K562 (cell line): ENCODE results near the gene ANKRD65. TPM values are rescaled to one million over a fixed set of nuclear protein-coding genes. Genes with fewer than 3 reads are reported as not detected.

Experiments used
- CCAR2 ChIP-seq: fragments of 200-400 bp; formaldehyde crosslinking; IDR thresholded peaks from 2 replicates; pipeline ENCODE4 v1.6.1; 2017; ENCODE audit warnings: mild to moderate bottlenecking, low read depth, low read length
- CREB1 ChIP-seq, 2 experiments: sonication (generic) in 1 of 2; formaldehyde crosslinking in 1 of 2; IDR thresholded peaks; 2 replicates each; pipeline versions ENCODE4 v1.6.1 to v1.8.0; 2012 to 2022; ENCODE audit warnings: inconsistent platforms in 1 of 2, mild to moderate bottlenecking in 1 of 2, missing genetic modification reagents in 1 of 2, moderate library complexity in 1 of 2
- CREB5 ChIP-seq: fragments of 250-450 bp; sonication (Bioruptor Pico); IDR thresholded peaks from 2 replicates; pipeline ENCODE4 v1.5.0; 2020; ENCODE audit warnings: mild to moderate bottlenecking
- HDAC3 ChIP-seq: fragments of 450-650 bp; IDR thresholded peaks from 2 replicates; pipeline ENCODE4 v1.6.1; 2018; ENCODE audit warnings: borderline replicate concordance, mild to moderate bottlenecking, moderate library complexity; ENCODE audit not compliant: partially characterized antibody
- IRF2 ChIP-seq: sonication (generic); formaldehyde crosslinking; IDR thresholded peaks from 2 replicates; pipeline ENCODE4 v1.8.1; 2022; ENCODE audit warnings: mild to moderate bottlenecking, missing genetic modification reagents
- MTA1 ChIP-seq: fragments of 450-650 bp; IDR thresholded peaks from 2 replicates; pipeline ENCODE4 v1.6.1; 2017; ENCODE audit warnings: borderline replicate concordance
- MTA3 ChIP-seq: fragments of 450-650 bp; formaldehyde crosslinking; IDR thresholded peaks from 2 replicates; pipeline ENCODE4 v1.6.1; 2017; ENCODE audit warnings: mild to moderate bottlenecking, borderline replicate concordance
- PTRF ChIP-seq: fragments of 450-650 bp; IDR thresholded peaks from 2 replicates; pipeline ENCODE4 v1.6.1; 2016; ENCODE audit warnings: mild to moderate bottlenecking, missing genetic modification characterization, missing compliant biosample characterization
- RAD51 ChIP-seq: fragments of 450-650 bp; IDR thresholded peaks from 2 replicates; pipeline ENCODE4 v1.7.1; 2016; ENCODE audit warnings: low read depth, mild to moderate bottlenecking, borderline replicate concordance
- RUNX1 ChIP-seq: sonication (generic); IDR thresholded peaks from 2 replicates; pipeline ENCODE4 v1.6.1; 2016; ENCODE audit warnings: antibody characterized with exemption, low read depth
- SMAD4 ChIP-seq: fragments of 250-450 bp; sonication (Bioruptor Pico); conservative IDR thresholded peaks from 2 replicates; pipeline ENCODE4 v1.8.0; 2021; ENCODE audit warnings: inconsistent platforms, mild to moderate bottlenecking, moderate library complexity
- TAF7 ChIP-seq: fragments of 450-650 bp; IDR thresholded peaks from 2 replicates; pipeline ENCODE4 v1.6.1; 2016; ENCODE audit warnings: missing genetic modification characterization, missing compliant biosample characterization
- VEZF1 ChIP-seq: fragments of 200-800 bp; sonication (Bioruptor generic); IDR thresholded peaks from 2 replicates; pipeline ENCODE4 v1.6.1; 2017; ENCODE audit warnings: missing genetic modification characterization, missing compliant biosample characterization
- ZFP91 ChIP-seq: sonication (generic); formaldehyde crosslinking; IDR thresholded peaks from 2 replicates; pipeline ENCODE4 v1.8.0; 2022; ENCODE audit warnings: mild to moderate bottlenecking, missing genetic modification reagents
- ZNF124 ChIP-seq: sonication (generic); formaldehyde crosslinking; IDR thresholded peaks from 2 replicates; pipeline ENCODE4 v1.8.1; 2022; ENCODE audit warnings: missing genetic modification reagents
- ZNF512 ChIP-seq: IDR thresholded peaks from 2 replicates; pipeline ENCODE4 v1.6.1; 2016; ENCODE audit warnings: missing genetic modification characterization, missing compliant biosample characterization
- ZNF589 ChIP-seq: fragments of 200-800 bp; sonication (Bioruptor generic); IDR thresholded peaks from 2 replicates; pipeline ENCODE4 v1.6.1; 2016; ENCODE audit warnings: low read depth, missing genetic modification characterization, missing compliant biosample characterization
- ZNF655 ChIP-seq: fragments of 250-450 bp; sonication (Bioruptor Pico); IDR thresholded peaks from 2 replicates; pipeline ENCODE4 v1.5.0; 2021
- polyA plus RNA-seq, 8 experiments: library from polyadenylated mRNA; depleted of rRNA in 4 of 8; stranded (reverse) in 5 of 8; unstranded in 3 of 8; fragments of >200 nt; fragmentation: Nextera tagmentation in 2 of 8; fragmentation: Illumina TruSeq in 1 of 8; extraction: Ambion mirVana in 2 of 8; extraction: Trizol in 1 of 8; gene quantifications; 2 replicates each; pipeline versions ENCODE4 v1.2.1 to v1.2.3, GENCODE V29; 2011 to 2014; ENCODE audit warnings: inconsistent platforms in 1 of 8, missing spikeins in 1 of 8
- total RNA-seq, 7 experiments: library from RNA; depleted of rRNA in 6 of 7; stranded (reverse); fragments of >200 nt in 6 of 7; fragmentation: Illumina TruSeq in 2 of 7; extraction: Trizol in 2 of 7; gene quantifications; 2 replicates each; pipeline versions ENCODE4 v1.2.1 to v1.2.3, GENCODE V29; 2011 to 2021; ENCODE audit warnings: low replicate concordance in 1 of 7

ANKRD65 gene
- total and polyA plus RNA-seq, 9 of the 15 experiments (the other 6 are each of a cell fraction or from before 2014, with no cell fraction given) = not detected

- TF ChIP-seq RAD51 (no peak), ZNF589 (no peak), RUNX1 (0 out of 2 replicates have a peak, but pooled peaks have one; percentile 10), TAF7 (tag) (no peak), CCAR2 (no peak), CREB1 (IDR thresholded peaks at IDR 0.05) (no peak), CREB1 (CRISPR knock-in tag; IDR thresholded peaks at IDR 0.05) (peak; percentile 62; the same call in 1 of the 2 replicates), VEZF1 (CRISPR knock-in tag) (peak; percentile 49; the same call in 1 of the 2 replicates), MTA1 (no peak; the same call in 1 of the 2 replicates), CREB5 (CRISPR knock-in tag) (no peak), SMAD4 (no peak; the same call in 1 of the 2 replicates), HDAC3 (no peak), ZNF124 (CRISPR knock-in tag) (no peak), MTA3 (peak; percentile 80; the same call in 1 of the 2 replicates), IRF2 (CRISPR knock-in tag) (no peak), ZNF655 (CRISPR knock-in tag) (no peak), PTRF (tag) (no peak), ZFP91 (CRISPR knock-in tag) (0 out of 2 replicates have a peak, but pooled peaks have one; percentile 54), ZNF512 (no peak)
Measured at GRCh38 chr1:1441002-1441888, 20.2 kb upstream of the ANKRD65 start (continued).
